Measurements from ENCODE around the gene APBA2.

GRCh38 chr15:28919201-28919635 is 33.4 kb downstream of the APBA2 start:
- no peak for TF ChIP-seq BHLHE40 (IDR thresholded peaks at IDR 0.05; ENCODE audit: low read depth, low read length)
- no peak for TF ChIP-seq CTCF (conservative IDR thresholded peaks at IDR 0.05; ENCODE audit: low read depth, low read length)
- no peak for TF ChIP-seq POLR2A (IDR thresholded peaks at IDR 0.05; ENCODE audit: low read depth, low read length)
- no peak for TF ChIP-seq SMC3 (IDR thresholded peaks at IDR 0.05; ENCODE audit: low read depth, low read length)
- TF ChIP-seq MAFK (IDR thresholded peaks at IDR 0.05; ENCODE audit: low read depth, low read length): no peak
- no peak for TF ChIP-seq NFE2L2 (IDR thresholded peaks at IDR 0.05; ENCODE audit: low read depth, low read length)
